ENCODE results near the gene CXCR6.

The CXCR6 gene

DNA sequence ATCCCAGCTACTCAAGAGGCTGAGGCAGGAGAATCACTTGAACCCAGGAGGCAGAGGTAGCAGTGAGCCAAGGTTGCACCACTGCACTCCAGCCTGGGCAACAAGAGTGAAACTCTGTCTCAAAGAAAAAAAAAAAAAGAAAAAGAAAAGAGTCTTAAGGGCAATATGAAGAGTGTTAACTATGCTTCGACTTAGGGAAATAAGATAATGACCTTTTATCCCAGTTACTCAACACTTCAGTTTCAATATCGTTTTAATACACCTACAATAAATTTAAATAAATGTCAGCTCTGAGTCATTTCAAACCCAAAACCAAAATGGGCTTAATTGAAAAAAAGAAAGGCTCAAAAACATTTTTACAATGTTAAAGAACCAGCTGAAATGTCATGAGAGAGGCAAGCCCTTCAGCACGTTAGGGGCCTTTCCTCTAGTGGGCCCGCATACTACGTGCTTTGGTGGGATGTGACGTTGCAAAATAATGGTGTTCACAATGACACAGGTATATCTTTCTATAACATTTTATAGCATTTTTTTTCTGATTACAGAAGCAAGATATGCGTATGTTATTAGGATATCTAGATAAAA is 37.1 kb downstream of the CXCR6 start:
- Mint-ChIP-seq H3K4me1 (peaks cover 26% of the 10 kb centered on the region), H3K36me3 (ENCODE audit: low read depth) (peaks cover 41% of the 10 kb centered on the region), H3K4me3 (no peak overlapping the region), H3K27ac (no peak overlapping the region), H3K27me3 (ENCODE audit: low read depth) (no peaks in the 10 kb centered on the region), H3K9me3 (no peaks in the 10 kb centered on the region)
- TF ChIP-seq CTCF (IDR thresholded peaks at IDR 0.05; ENCODE audit: unreplicated experiment in 3 of 3): no peak

DNA sequence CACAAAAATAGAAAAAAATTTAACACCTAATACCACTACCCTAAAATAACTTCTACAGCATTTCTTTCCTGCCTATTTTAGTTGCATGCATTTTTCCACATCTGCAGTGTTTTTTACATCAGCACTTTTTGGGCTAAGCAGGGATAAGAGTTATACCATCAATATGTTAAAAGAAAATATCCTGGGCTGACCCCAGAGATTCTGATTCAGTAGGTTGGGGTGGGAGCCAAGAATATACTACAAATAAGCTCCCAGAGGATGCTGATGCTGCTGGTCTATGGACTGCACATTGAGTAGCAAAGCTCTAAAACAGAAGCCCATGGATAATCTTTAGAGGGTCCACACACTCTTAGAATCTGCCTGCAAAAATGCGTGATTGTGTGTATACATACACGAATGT is 37.6 kb downstream of the CXCR6 start:
- no peak for TF ChIP-seq CTCF (IDR thresholded peaks at IDR 0.05; ENCODE audit: unreplicated experiment in 3 of 3)
- Mint-ChIP-seq H3K4me3 (no peak overlapping the region), H3K4me1 (peaks cover 31% of the 10 kb centered on the region)

GRCh38 chr3:45981346-45982074 is 38.2 kb downstream of the CXCR6 start:
- peaks cover 33% of the 10 kb centered on the region for H3K36me3 Mint-ChIP-seq (ENCODE audit: low read depth)
- H3K4me1 Mint-ChIP-seq: peaks cover 38% of the 10 kb centered on the region
- H3K27ac Mint-ChIP-seq: no peak overlapping the region
- TF ChIP-seq CTCF (IDR thresholded peaks at IDR 0.05; ENCODE audit: unreplicated experiment in 3 of 3): no peak
- no peaks in the 10 kb centered on the region for H3K27me3 Mint-ChIP-seq (ENCODE audit: low read depth)
- no peaks in the 10 kb centered on the region for H3K9me3 Mint-ChIP-seq
- no peak overlapping the region for H3K4me3 Mint-ChIP-seq

More for the DNA sequence above, 37.6 kb downstream of the CXCR6 start:
- Mint-ChIP-seq H3K27ac (no peak overlapping the region), H3K9me3 (no peaks in the 10 kb centered on the region), H3K27me3 (ENCODE audit: low read depth) (no peaks in the 10 kb centered on the region), H3K36me3 (ENCODE audit: low read depth) (peaks cover 38% of the 10 kb centered on the region)

DNA sequence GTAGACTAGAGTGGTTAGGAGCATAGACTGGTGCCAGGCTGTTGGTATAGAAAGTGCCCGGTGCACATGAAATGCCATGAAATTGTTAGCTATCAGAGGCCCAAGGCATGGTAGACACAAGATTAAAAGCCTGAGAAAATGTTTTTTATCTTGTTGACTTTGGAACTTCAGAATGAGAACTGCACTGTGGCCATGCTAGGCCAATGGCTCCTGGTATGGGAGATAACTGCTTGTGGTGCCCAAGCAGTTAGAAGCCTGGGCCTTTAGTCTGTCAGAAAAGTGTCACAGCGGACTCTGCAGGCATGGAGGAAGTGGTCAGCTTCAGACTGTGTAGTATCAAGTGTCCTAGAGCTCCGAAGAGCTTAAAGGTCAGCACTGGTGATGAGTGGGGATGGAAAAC is 40.5 kb downstream of the CXCR6 start:
- no peaks in the 10 kb centered on the region for H3K9me3 Mint-ChIP-seq
- H3K36me3 Mint-ChIP-seq (ENCODE audit: low read depth): peaks cover 20% of the 10 kb centered on the region
- TF ChIP-seq CTCF (IDR thresholded peaks at IDR 0.05; ENCODE audit: unreplicated experiment in 3 of 3): no peak
- H3K27ac Mint-ChIP-seq: no peak overlapping the region
- H3K4me1 Mint-ChIP-seq: peaks cover 49% of the 10 kb centered on the region
- no peak overlapping the region for H3K4me3 Mint-ChIP-seq
- H3K27me3 Mint-ChIP-seq (ENCODE audit: low read depth): no peaks in the 10 kb centered on the region

GRCh38 chr3:45984331-45985312 is 41.4 kb downstream of the CXCR6 start:
- H3K9me3 Mint-ChIP-seq: no peaks in the 10 kb centered on the region
- TF ChIP-seq CTCF (IDR thresholded peaks at IDR 0.05; ENCODE audit: unreplicated experiment in 3 of 3): no peak
- H3K27ac Mint-ChIP-seq: peak overlapping the region in 1 of 3 experiments; percentile 52
- peaks cover 13% of the 10 kb centered on the region for H3K36me3 Mint-ChIP-seq (ENCODE audit: low read depth)
- H3K27me3 Mint-ChIP-seq (ENCODE audit: low read depth): no peaks in the 10 kb centered on the region
- H3K4me3 Mint-ChIP-seq: no peak overlapping the region
- H3K4me1 Mint-ChIP-seq: peaks cover 54% of the 10 kb centered on the region

Measured in nephron (organoid).